ENCODE results near the gene SEMA6A. TPM values are rescaled to one million over a fixed set of nuclear protein-coding genes. Genes with fewer than 3 reads are reported as not detected.

SEMA6A gene
- total RNA-seq, 1 experiment from 2014 or later, result not detected

DNA sequence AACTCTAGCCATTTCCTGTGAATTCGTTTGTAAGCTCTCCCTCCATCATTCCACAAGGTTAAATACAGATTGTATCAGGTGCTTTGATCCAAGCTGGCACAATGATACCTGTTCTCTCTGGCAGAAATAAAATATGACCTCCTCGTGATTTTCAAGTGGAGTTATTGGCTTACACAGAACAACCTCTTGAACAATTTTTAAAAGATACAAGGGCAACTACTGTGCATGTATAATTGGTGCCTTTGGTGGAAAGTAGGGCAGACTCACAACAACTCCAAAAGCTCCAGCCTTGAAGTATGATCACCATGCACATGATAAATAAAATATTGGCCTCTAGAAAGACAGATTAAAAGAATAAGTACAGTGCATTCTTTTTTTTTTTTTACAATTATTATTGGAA is 106.0 kb downstream of the SEMA6A start:
- Histone ChIP-seq H3K36me3 (no peaks in the 10 kb centered on the region), H3K27me3 (no peaks in the 10 kb centered on the region), H3K4me3 (no peak overlapping the region), H3K9me3 (no peaks in the 10 kb centered on the region)
- DNase-seq, result no peak

DNA sequence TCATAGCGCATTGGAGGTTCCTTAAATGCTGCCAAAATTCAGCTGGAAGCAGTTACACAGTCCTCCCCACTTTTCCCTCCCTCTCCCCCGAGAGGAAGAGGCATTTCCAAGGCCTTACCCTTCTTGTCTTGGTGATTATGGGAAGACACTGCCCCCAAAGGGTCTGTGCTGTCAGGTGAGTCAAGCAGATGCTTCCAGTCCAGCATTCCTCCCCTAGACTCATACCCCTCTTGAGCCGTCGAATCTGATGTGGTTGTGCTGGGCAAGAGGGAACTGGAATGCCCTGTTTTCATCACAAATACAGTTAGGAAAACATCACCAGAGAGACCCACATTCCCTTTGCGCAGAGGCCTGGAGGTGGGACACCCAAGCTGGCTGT is 107.2 kb downstream of the SEMA6A start:
- no peaks in the 10 kb centered on the region for H3K36me3 ChIP-seq
- DNase-seq, result no peak
- no peaks in the 10 kb centered on the region for H3K27me3 ChIP-seq
- no peaks in the 10 kb centered on the region for H3K9me3 ChIP-seq
- H3K4me3 ChIP-seq, result no peak overlapping the region

DNA sequence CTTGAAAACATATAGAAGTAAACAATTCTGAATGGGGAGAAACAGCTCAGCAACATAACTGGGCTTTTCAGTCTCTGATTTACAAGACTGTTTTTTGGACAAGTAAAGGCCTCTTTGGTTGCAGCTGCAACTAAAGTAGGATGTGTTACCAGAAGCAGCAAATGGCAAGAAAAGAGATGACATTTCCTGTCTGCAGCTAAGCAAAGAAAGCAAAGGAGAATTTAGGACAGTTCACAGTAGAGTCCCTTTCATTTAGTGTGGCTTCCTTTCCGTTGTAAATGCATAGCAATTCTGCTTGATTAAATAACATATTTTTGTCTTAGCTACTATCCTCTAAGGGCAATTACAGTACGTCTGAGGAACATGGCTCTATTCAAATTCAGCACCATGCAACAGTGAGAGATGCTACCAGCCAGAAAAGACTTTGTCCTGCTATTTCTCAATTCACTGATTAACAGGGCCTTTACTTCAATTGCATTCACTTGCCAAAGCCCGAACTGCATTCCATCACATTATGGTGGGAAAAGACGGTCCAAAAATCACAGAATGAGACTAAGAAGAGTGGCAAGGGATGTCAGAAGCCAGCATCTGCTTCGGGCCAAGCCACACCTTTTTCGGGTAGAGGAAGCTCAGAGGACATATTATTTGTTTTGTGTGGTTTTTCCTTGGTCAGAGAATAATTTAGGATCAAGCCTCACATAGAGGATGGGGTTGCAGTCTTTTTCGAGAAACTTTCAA is 107.7 kb downstream of the SEMA6A start:
- Histone ChIP-seq H3K4me3 (no peak overlapping the region), H3K36me3 (no peaks in the 10 kb centered on the region), H3K9me3 (no peaks in the 10 kb centered on the region), H3K27me3 (no peaks in the 10 kb centered on the region)
- no peak for DNase-seq

DNA sequence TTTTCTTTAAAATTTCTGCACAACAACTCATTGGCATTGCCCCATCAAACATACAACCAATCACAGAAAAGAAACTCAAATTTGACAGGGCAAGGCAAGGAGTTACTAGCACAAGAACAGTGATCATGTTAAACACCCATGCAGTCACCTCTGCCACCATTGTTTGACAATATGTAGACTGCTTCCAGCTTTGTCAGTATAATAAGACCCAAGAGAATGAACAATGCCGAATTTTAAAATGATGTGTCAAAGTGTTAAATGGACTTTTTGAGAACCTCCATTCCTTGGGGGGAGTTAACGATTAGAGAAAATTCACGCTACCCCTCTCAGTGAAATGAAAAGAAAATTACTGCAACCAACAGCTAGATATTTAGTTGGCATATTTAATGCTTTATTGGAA is 109.2 kb downstream of the SEMA6A start:
- no peak for DNase-seq
- no peaks in the 10 kb centered on the region for H3K9me3 ChIP-seq
- no peaks in the 10 kb centered on the region for H3K36me3 ChIP-seq
- no peak overlapping the region for H3K4me3 ChIP-seq
- no peaks in the 10 kb centered on the region for H3K27me3 ChIP-seq

DNA sequence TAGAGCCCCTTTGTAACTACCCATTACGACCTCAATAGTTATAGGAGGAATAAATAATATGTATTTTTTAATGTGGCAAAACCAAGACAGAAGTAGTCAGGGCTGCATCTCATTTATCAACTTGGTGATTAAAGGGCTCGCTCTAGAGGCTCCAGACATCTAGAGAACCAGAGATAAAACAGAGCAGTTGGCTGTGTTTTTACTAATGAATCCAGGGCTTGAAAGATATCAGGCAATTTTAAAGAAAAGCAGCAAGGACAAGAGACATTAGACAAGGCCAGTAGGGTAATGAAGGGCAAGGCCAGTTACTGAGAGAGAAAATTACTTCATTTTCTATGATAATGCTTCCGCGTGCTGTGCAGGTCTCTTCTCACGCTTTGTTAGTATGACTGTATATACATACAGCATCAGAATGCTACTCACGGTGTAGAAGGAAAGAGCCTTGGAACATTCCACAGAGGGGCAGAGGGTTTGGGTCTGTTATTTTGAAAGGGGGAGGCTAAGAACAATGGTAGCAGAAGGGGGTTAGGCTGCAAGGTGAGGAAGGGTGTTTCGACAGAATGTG is 110.4 kb downstream of the SEMA6A start:
- no peak overlapping the region for H3K4me3 ChIP-seq
- no peaks in the 10 kb centered on the region for H3K27me3 ChIP-seq
- no peaks in the 10 kb centered on the region for H3K36me3 ChIP-seq
- no peaks in the 10 kb centered on the region for H3K9me3 ChIP-seq
- DNase-seq, result no peak

DNA sequence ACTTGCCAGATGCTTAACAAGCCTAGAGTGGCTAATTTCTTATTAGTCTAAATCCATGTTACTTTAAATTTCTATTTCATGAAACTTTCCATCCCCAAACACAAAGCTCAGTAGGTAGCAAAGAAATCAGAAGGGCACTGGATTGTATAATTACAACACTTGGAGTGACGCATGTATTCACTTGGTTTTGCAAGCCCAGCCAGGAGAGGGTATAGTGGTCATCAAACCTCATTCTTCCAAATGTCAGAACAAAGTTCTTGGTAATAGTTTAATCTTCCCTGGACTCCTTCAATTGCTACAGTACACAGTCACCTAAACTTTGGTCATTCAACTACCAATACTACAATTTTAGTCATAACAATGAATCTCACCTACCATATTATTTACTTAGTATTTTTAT is 112.1 kb downstream of the SEMA6A start:
- DNase-seq, result no peak
- Histone ChIP-seq H3K27me3 (no peaks in the 10 kb centered on the region), H3K4me3 (no peak overlapping the region), H3K9me3 (no peaks in the 10 kb centered on the region), H3K36me3 (no peaks in the 10 kb centered on the region)

DNA sequence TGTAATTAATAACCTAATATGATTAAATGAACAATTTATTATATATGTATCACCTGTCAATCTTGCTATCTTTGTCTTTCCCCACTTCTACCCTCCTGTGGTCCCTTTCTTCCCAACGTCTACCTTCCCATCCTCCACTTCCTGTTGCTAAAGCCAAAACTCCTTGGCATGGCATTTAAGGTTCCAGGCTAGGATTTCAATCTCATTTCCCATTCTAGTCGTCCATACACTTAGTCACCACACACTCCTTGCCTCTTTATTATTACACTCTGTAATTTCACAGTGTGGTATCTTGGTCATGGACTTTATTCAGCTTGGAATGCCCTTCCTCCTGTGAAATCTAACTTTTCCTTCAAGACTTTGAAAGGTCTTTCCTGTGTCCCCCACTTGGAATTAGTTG is 115.3 kb downstream of the SEMA6A start:
- Histone ChIP-seq H3K9me3 (no peaks in the 10 kb centered on the region), H3K36me3 (no peaks in the 10 kb centered on the region), H3K27me3 (no peaks in the 10 kb centered on the region), H3K4me3 (no peak overlapping the region)
- DNase-seq, result no peak

DNA sequence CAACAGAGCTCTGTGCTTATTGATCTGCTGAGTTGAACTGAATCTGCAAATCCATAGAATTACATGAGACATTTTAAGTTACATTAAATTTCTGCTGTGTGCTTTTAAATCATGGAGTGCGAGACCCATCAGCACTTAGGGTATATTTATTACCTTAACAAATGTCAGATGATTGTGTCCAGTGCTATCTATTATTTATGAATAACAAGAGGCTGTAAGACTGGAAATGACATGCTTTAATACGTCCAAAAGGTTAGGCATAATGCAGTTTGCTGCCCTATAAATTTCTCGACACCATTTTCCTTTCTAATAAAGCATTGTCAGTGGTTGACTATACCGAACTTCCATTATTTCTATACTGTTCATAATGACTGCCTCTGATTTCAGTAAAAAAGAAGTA is 117.6 kb downstream of the SEMA6A start:
- no peaks in the 10 kb centered on the region for H3K27me3 ChIP-seq
- DNase-seq, result no peak
- H3K4me3 ChIP-seq, result no peak overlapping the region
- no peaks in the 10 kb centered on the region for H3K9me3 ChIP-seq
- H3K36me3 ChIP-seq, result no peaks in the 10 kb centered on the region

DNA sequence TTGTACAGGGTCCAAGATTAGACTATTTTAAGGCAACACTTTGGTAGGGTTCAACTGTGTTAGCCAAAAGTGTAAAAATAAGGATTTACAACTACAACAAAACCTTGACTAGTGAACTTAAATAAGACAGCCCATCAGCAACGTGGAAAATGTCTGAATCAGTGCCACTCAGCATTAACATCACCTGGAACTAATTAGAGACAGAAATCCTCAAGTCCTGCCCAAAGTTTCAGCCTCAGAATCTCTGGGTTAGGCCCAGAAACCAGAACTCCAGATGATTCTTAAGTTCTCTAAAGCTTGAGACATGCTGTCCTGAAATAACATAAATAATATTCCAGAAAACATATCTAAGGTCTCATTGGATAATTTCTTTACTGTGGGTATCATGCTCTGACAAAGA is 118.6 kb downstream of the SEMA6A start:
- H3K9me3 ChIP-seq, result no peaks in the 10 kb centered on the region
- no peak overlapping the region for H3K4me3 ChIP-seq
- no peak for DNase-seq
- H3K36me3 ChIP-seq, result no peaks in the 10 kb centered on the region
- H3K27me3 ChIP-seq, result no peaks in the 10 kb centered on the region

DNA sequence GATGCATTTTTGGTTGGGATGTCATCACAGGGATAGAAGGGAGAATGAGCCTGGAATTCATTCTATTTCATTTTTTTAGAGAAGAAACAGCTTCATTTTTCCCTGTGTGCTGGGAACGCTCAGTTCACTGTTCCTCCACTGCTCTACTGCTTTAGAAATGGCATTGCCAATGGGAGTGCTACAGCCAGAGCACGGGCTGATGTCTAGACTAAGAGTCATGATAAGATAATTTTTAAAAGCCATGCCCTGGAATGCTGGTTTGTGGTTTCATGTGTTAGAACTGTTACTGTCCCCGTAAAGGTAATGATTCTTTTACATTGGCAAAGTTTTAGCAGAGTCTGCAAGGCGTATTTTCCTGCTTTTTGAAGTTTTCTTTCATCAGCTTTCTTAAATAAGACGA is 119.6 kb downstream of the SEMA6A start:
- H3K9me3 ChIP-seq, result no peaks in the 10 kb centered on the region
- H3K36me3 ChIP-seq, result no peaks in the 10 kb centered on the region
- H3K27me3 ChIP-seq, result no peaks in the 10 kb centered on the region
- DNase-seq, result no peak
- no peak overlapping the region for H3K4me3 ChIP-seq

DNA sequence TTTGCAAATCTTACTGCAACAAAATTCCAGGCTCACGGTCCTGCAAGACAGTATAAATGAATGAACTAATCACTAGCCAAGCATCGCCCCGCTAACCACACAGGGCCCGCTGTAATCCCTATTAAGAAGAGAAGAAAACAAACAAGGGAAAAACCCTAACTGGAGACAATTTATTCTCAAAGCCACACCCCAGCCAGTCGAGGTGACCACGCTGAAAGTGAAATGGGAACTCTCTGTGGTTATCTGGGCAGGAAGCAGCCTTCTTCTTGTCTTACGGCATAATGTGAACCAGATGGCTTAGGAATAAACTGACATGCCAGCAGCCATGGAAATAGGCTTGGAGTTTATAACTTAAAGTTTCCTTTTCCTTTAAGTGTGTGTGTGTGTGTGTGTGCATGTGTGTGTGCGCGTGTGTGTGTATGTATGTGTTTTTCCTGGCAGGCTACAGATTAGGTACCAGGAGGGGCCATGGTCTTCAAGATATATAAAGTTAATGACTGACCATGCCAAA is 120.2 kb downstream of the SEMA6A start:
- Histone ChIP-seq H3K4me3 (no peak overlapping the region), H3K9me3 (no peaks in the 10 kb centered on the region), H3K36me3 (no peaks in the 10 kb centered on the region), H3K27me3 (no peaks in the 10 kb centered on the region)
- peak; percentile 37 for DNase-seq

DNA sequence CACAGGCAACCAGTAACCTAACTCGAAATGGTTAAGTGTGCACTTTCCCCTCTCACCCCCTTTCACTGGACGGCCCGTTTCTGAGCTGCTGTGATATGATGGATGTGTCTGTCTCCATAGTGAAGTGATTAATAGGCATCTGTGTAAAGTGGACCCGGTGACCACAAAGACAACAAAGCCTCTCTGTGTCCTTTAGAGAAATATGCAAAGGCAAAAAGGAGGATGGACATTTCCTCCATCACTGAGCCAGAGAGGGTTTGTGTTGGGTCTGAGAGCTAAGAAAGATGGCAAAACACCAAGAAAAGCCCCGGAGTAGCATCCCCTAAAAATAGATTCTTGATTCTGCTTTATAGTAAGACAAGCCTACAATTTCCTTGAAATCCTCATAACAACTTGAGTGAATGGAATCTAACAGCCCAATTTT is 120.6 kb downstream of the SEMA6A start:
- DNase-seq, result no peak
- Histone ChIP-seq H3K27me3 (no peaks in the 10 kb centered on the region), H3K4me3 (no peak overlapping the region), H3K9me3 (no peaks in the 10 kb centered on the region), H3K36me3 (no peaks in the 10 kb centered on the region)

DNA sequence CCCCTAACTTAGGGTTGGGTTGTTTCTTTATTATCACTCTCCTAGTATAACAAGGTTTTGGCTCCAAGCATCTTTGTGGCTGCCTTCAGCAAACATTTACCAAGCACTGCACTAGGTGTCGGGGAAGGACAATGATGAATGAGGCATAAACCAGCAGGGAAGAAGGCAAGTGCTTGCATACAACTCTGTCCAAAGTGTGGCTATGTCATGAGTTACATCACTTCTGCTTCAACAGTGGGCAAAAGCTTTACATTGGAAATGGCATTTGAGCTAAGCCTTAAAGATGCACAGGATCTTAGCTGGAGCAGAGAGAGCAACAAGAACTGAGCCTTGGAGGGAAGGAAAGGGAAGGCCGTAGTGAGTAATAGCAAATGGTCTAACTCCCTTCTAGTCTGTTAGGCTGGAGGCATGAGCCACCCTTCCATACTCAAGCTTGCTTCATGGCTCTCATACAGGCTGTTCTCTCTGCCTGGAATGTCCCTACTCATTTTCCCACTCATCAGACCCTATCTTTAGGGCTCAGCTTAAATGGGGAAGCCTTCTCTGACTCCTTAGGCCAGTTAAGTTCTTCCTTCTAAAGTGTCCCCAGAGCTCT is 121.8 kb downstream of the SEMA6A start:
- H3K27me3 ChIP-seq, result no peaks in the 10 kb centered on the region
- H3K9me3 ChIP-seq, result no peaks in the 10 kb centered on the region
- H3K4me3 ChIP-seq, result no peak overlapping the region
- DNase-seq, result no peak
- H3K36me3 ChIP-seq, result no peaks in the 10 kb centered on the region

DNA sequence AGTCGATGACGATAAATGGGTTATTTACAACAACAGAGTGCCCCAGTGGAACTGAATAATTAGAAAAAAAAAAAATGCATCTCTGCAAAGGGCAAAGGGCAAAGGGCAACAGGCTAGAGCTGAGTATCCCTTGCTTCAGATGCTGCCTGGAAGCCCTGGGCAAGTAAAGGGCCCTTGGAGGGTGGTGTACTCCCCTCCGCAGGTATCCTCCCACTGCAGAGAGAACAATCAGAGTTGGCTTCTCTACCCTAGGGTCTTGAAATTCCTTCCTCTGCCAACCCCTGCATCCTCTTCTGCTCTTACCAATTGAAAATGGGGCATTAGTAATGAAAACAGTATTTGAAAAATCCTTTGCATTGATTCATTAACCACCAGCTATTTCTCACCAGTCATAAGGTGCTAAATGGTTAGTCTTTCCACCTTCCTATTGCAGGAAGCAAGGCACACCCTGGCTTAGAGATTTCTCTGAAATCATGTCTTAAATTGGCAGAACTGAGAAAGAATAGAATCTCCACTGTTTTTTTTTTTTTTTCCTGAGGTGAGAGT is 122.6 kb downstream of the SEMA6A start:
- no peaks in the 10 kb centered on the region for H3K9me3 ChIP-seq
- H3K27me3 ChIP-seq, result no peaks in the 10 kb centered on the region
- no peak for DNase-seq
- H3K4me3 ChIP-seq, result no peak overlapping the region
- H3K36me3 ChIP-seq, result no peaks in the 10 kb centered on the region

DNA sequence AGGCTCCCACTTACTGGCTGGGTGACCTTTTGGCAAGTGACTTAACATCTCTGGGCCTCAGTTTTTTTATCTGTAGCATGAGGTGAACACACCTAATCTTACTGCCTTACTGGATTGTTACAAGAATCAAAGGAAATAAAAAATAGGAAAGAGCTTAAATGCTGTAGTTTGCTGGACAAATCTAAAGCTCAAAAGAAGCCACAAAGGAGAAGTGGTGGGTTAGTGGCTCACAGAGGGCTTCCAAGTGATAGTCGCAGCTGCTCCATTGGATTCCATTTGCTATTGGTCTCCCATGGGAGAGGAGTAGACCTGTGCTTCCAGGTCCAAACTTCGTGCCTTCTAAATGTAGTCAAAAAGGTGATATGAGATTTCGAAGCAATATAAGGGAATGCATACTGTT is 123.6 kb downstream of the SEMA6A start:
- no peak for DNase-seq
- H3K9me3 ChIP-seq, result no peaks in the 10 kb centered on the region
- no peaks in the 10 kb centered on the region for H3K36me3 ChIP-seq
- no peak overlapping the region for H3K4me3 ChIP-seq
- no peaks in the 10 kb centered on the region for H3K27me3 ChIP-seq

DNA sequence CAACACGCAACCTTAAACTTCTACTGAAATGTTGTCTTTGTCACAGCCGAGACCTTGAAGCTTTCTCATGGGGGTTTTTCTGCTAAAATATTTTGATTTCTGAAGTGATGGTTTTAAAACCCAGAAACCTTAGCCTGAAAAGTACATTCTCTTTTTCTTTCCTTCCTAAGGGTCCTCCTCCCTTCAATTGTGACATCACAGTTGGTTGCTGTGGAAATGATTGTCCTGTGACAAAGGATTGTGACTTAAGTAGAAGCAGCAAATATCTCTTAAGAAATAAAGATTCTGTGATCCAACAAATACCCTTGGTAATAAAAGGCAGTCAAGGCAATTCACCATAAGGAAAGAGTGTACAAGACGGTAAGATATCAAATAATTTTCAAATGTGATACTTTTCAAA is 125.2 kb downstream of the SEMA6A start:
- no peak for DNase-seq
- no peaks in the 10 kb centered on the region for H3K36me3 ChIP-seq
- no peaks in the 10 kb centered on the region for H3K27me3 ChIP-seq
- H3K9me3 ChIP-seq, result no peaks in the 10 kb centered on the region
- H3K4me3 ChIP-seq, result no peak overlapping the region

DNA sequence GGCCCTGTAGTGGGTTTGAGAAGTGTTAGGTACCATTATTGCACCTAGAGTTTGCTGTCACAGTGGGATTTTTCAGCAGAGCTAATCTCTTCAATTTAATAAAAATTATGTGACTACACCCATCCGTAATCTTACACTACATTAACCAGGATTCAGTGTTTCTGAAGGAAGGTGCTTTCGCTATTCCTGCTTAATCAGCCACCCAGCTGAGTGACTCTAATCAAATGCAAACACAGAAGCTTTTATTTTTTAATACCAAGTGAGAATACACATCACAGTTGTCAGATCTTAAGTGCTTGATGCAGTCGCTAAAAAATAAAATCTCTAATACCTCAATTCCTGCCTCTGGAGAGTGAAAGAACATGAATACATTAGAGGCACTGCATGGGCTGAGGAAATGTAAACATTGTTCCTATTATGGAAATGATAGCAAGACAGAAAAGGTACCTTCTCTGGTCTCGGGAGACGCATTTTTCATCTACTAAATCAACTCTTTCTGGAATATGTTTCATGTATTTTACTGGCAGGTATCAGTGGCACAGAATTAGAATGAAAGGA is 125.7 kb downstream of the SEMA6A start:
- Histone ChIP-seq H3K36me3 (no peaks in the 10 kb centered on the region), H3K27me3 (no peaks in the 10 kb centered on the region)
- no peak for DNase-seq

More for the DNA sequence above, 125.7 kb downstream of the SEMA6A start:
- no peaks in the 10 kb centered on the region for H3K9me3 ChIP-seq
- H3K4me3 ChIP-seq, result no peak overlapping the region
